CD4-positive, alpha-beta T cell treated with Interleukin-12 subunit alpha and Interleukin-12 subunit beta, for 1 hour (primary cell): ENCODE results near the gene ACTRT3.

ENCODE experiments used
- DNase-seq: peaks from one replicate; pipeline ENCODE4 v3.0.0-alpha.2; 2020

Gene ACTRT3

DNA sequence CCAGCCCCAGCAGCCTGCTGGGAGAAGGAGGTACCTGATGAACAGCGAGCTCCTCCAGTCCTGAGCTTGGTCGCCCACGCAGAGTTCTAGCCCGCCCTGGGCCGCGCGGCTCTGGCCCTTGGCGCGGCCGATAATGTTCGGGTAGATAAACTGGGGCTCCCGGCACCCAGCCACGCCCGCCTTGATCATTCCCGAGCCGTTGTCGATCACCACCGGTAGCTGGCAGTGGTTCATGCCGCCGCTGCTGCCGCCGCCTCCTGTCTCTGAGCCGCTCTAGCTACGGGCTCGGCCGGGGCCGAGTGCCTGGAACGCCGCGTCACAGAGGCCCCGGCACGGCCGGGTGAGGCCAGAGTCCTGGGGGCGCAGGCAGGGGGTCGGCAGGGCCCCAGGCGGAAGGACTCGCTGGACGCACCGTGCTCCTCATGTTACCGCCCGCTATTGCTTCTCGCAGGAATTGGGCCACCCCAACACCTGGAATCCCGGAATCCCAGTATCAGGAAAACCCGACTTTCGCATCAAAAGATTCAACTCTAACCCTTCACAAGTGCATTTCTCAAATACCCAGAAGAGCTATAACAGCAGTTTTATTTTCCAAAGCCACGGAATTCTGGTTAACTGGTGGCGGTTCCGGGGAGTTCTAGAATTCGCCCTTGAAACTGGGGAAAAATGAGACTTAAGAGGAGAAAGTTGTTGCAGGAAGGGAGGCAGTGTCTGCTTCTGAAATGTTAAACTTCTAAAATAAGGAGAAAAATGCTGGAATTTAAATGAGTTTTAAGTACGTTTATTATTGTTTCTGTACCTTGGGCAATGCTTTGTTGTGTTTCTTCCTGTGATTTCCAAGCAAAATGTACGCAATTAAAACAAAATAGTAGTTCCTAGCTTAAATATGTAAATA, at the start of gene ACTRT3:
TSS of gene ACTRT3 (minus strand) at position 275 of the 895 bp plus-strand sequence. CDS start at position 234, 41 bp downstream.
- peak; percentile 70 for DNase-seq

- DNase-seq: no peak
Measured at GRCh38 chr3:169818316-169818715, 49.0 kb upstream of the ACTRT3 start.

- DNase-seq: no peak
Measured at GRCh38 chr3:169815590-169816150, 46.3 kb upstream of the ACTRT3 start.

DNA sequence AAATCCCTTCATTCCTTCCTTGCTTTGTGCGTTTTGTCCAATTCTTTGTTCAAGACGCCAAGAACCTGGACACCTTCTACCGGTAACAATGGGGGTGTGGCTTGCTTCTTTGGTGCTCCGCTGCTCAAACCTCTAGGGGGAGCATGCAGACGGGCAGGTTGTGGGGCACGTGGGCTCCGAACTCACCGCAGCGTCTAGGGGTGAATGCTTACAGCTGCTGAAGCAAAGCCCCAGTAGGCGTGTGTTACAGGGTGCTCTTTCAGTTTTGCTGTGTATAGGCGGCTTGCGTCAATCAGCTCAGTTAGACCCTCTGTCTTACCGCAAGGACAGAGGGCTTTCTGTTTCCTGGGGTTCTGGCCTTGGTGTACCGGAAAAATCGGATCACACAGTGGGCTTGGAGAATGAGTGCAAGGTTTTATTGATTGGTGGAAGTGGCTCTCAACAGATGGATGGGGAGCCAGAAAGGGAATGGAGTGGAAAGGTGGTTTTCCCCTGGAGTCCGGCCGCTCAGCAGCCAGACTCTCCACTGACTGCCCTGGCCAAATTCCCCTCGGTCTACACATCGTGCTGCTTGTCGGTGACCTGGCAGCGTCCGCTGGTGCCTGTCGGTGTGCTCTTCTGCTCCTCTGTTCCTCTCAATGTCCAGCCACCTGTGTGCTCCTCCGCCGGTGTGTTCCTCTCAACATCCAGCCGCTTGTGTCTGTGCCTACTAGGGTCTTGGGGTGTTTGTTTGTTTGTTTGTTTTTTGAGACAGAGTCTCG, 44.6 kb upstream of the ACTRT3 start:
- DNase-seq: peak; percentile 81

- no peak for DNase-seq
Measured at GRCh38 chr3:169813278-169813677, 43.9 kb upstream of the ACTRT3 start.

GRCh38 chr3:169812332-169813235, 43.2 kb upstream of the ACTRT3 start, which contains the start of the genes LRRC34 and LRRIQ4:
Gene LRRC34 (minus strand): TSS chr3:169812904. CDS start chr3:169812548, 356 bp downstream.
Gene LRRIQ4 (plus strand): TSS chr3:169812870. CDS start chr3:169821922, 9,052 bp downstream.
- DNase-seq: peak; percentile 69

DNA sequence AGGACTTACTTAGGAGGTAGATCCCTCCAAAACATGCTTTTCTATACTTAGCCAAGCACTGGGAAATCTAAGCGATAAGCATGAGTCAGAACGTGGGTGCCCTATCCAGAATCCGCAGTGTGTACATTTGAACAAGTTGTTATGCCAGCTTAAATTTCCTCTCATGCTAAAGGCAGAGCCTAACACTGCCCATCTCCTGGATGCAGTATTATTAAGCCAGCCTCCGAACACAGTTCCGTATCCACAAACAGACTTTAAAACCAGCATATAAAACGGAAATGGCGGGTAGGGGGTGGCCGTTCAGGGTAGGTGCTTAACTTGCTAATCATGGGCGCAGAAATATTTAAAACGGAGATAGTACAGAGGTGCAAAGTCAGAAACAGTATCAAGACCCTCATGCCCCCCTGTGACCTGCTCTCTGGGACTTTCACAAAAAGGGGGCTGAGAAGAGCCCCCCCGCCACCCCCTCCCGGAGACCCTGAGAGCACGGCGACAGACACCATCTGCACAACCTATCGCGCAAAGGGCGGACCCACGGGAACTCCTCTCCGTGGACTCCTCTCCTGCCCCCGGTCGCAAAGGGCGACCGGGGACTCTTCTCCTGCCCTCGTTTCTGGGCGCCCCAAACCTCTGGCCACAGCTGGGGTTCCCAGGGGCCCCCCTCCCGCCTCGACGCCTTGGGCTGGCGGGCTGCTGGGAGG, 42.4 kb upstream of the ACTRT3 start:
- DNase-seq: peak; percentile 6

- DNase-seq: no peak
Measured at GRCh38 chr3:169809230-169809795, 40.0 kb upstream of the ACTRT3 start.

DNA sequence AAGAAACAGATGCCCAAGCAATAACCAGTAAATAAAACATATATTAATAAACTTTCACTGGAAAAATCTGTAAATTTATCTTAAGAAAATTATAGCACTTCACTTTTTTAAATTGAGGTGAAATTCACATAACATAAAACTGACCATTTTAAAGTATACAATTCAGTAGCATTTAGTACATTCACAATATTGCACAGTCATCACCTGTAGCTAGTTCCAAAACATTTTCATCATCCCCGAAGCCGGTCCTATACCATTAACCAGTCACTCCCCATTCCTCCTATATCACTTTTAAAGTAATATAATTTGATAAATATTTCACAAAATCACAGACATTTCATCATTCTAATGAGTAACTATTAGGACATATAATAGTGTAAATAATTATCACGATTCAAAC, 35.3 kb upstream of the ACTRT3 start:
- DNase-seq: no peak

DNA sequence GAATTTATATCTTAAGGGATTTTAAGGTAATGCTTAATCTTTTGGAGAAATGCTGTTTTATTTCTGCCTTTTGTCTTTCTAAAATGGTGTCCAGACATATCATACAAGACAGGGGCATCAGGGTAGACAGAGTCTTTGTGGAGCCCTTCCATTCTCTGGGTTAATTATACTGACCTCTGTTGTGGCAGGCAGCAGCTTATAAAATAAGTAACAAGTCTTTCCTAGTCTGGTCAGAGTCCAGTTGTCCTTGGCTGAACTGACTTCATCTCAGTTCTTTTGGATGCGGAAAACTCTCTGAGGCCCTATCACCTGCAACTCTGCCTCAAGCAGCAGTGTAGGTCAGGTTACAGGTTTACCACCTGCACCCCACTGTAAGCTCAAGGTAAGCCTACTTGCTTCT, 23.0 kb upstream of the ACTRT3 start:
- no peak for DNase-seq

DNA sequence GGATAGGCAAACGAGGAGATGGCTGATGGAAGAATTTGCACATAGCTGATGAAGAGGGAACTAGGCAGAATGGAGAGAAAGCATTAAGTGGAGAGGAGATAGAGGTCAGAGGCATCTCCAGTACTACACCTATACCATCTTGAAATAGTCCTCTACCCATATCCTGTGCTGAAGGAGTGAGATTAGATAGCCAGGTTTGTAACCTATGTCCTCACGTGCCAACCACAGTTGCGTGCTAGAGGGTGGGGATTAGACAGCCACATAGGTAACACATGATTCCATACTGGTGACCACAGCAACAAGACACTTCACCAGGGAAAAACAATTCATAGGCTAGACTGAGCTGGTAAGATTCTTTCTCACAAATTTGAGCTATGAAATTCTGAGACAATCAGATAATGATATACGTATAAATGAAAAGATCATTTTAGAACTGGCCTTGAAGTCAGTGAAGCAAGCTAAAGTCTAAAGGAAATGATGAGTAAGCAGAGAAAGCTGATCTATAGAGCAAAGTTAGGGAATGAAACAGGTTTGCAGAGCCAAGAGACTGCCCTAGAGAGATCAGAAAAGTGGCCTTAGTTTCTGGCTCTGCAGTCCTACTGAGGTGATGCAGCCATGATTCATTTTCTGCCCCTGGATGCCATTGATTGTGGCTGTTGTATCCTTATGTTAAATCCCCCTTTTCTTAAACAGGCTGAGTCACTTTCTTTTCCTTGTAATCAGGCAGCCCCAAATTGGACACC, 21.5 kb upstream of the ACTRT3 start:
- no peak for DNase-seq

DNA sequence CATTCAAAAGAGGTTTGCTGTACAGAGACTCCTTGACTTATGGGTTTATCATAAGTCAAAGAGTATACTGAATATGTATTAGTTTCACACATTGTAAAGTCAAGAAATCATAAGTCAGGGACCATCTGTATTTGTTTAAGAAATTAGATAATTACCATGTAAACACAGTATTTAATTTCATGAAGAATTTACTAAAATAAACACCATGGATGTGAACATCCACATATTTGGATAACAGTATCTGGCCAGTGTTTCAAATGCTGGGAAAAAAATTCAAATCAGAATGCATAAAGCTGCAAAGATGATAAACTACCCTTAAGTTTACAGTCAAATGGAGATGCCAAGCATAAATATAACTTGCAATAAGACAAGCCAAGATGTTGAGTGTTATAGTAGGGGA, 20.9 kb upstream of the ACTRT3 start:
- no peak for DNase-seq

DNA sequence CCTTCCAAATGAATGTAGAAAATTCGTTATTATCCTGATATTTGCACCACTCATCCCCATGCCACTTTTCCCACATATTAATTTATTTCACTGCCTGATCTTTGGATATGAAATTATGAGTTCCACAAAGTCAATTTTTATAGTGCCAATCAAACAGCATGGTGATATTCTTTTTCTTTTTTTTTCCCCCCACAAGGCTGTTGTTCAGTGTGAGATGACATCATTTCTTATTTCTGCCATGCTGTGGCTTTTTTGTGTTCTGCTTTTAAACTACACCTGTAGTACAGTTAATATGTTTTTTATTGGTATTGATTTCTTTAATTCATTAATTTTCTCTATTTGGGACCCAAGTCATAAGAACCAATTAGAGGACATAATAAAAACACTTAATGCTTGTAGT, 18.4 kb upstream of the ACTRT3 start:
- DNase-seq: no peak

DNA sequence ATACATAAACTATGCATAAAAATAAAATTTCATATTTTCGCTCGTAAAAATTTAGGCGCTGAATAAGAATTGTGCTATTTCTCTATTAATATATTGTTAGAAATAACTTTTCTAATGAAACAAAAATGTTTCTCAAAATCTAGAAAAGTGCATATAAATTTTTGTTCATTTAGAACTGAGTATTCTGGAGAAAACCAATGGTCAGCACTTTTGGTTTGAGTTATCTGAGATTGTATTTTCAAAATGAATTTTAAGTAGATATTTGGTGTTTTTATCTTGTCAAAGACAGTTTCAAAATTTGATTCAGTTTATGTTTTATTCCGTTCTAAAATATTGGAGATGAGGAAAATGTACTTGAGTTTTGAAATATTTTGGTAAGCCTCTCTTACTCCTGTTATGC, 17.8 kb upstream of the ACTRT3 start:
- DNase-seq: no peak

- no peak for DNase-seq
Measured at GRCh38 chr3:169781209-169781855, 12.0 kb upstream of the ACTRT3 start.

DNA sequence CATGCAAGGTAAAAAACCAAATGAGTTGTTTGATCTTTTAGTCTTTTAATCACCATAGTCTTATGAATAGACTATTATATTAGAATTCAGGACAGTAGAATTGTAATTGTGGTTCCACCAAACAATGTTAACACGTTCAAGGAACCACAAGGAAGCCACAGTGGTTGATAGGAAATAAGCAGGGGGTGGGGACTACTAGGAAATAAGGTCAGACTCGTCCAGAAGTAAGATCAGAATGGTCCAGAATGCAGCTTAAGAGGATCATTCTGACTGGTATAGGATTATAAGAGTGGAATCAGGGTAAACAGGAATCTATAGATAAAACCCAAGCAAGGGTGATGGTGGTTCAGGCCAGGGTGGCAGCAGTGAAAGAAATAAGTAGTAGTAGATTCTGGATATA, 11.4 kb upstream of the ACTRT3 start:
- no peak for DNase-seq

GRCh38 chr3:169777822-169778221, 8.5 kb upstream of the ACTRT3 start:
- no peak for DNase-seq

DNA sequence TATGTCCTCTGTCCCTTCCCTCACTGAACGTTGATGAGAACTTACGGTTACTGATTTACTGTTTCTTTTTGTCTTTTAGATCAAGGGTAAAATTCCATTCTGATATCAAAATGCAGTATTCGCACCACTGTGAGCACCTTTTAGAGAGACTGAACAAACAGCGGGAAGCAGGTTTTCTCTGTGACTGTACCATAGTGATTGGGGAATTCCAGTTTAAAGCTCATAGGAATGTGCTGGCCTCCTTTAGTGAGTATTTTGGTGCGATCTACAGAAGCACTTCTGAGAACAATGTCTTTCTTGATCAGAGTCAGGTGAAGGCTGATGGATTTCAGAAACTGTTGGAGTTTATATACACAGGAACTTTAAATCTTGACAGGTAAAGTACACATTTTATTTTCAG, 4.8 kb upstream of the ACTRT3 start:
- peak; percentile 16 for DNase-seq

DNA sequence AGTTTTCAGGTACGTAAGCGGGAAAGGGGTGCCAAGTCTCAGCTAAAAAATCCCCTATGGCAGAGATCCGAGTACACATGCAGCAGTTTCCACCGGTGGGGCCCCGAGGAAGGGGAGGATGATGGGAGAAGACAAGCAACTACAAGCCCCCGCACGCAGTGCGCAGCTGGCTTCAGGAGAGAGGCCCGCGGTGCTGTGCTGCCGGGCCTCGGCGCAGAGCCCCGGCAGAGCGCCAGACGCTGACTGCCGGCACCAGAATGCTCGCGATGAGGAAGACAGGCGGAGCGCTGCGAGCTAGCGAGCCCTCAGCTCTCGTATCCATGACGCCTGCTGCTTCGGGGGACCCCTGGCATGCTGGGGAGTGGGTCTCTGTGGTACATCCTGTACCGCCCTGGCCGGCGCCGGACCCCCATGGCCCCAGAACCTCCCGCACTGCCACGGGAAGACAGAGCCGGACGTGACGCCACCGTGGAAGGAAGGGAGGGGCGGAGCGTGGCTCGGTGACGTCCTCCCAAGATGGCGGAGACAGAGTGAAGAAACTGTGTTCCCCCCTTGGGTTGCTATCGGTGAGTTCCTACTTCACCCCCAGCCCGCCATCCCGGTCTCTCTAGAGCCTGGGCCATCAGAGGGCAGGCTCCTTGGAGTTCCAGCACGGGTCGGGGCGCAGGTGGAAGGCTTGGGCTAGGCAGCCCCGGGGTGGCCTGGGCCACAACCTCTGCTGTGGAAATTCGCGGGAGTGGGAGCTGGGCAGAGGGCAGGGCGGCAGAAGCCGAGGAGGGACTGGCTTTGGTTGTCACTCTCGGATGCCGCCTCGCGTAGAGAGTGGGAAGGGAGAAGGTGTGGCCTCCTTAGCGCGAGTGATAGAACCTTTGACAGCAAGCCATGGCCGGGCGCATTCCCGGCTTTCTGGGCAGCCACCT, 3.8 kb upstream of the ACTRT3 start, which contains the start of gene MYNN:
TSS of gene MYNN (plus strand) at position 500 of the 920 bp plus-strand sequence. CDS start 900 bp downstream, outside the sequence.
- DNase-seq: peak; percentile 92
